H1 (cell line): ENCODE results near the gene EIF2AK2. TPM values are rescaled to one million over a fixed set of nuclear protein-coding genes. Genes with fewer than 3 reads are reported as not detected.

Experiments
- CTCF ChIA-PET: fragments of 300-600 bp; sonication (Branson Sonifier 250); formaldehyde crosslinking; loops from one replicate; lab custom pipeline; 2021; ENCODE audit not compliant: partially characterized antibody; lab: Charles Lee
- POLR2A ChIA-PET: fragments of 300-600 bp; sonication (Branson Sonifier 250); formaldehyde crosslinking; loops from one replicate; lab custom pipeline; 2021; ENCODE audit warnings: inconsistent platforms; ENCODE audit not compliant: partially characterized antibody; lab: Charles Lee
- DNase-seq, 2 experiments: peaks; one replicate each; pipeline versions ENCODE4 v3.0.0 to v3.0.0-alpha.2; 2010 to 2022; ENCODE audit warnings: low spot score in 2 of 2, low read depth in 1 of 2, mixed read lengths in 1 of 2
- FAIRE-seq: peaks from 2 replicates; lab custom pipeline; 2011; peaks lifted over from hg19 to GRCh38; lab: Jason Lieb, UNC
- H2AFZ ChIP-seq: 2 replicates; pipeline ENCODE4 v1.8.1; 2012; ENCODE audit warnings: low read length, inconsistent platforms
- H2AK5ac ChIP-seq: 2 replicates; pipeline ENCODE4 v1.6.1; 2013; ENCODE audit warnings: low read depth, low read length
- H2BK120ac ChIP-seq: replicated peaks from 2 replicates; pipeline ENCODE3; 2013; ENCODE audit warnings: low read depth, low read length, inconsistent platforms
- H2BK12ac ChIP-seq: 2 replicates; pipeline ENCODE4 v1.6.1; 2013; ENCODE audit warnings: low read depth, low read length
- H2BK15ac ChIP-seq: 2 replicates; pipeline ENCODE4 v1.6.1; 2013; ENCODE audit warnings: low read length
- H2BK20ac ChIP-seq: 2 replicates; pipeline ENCODE4 v1.6.1; 2013; ENCODE audit warnings: low read length
- H2BK5ac ChIP-seq: 2 replicates; pipeline ENCODE4 v1.6.1; 2013; ENCODE audit warnings: low read depth, low read length
- H3K14ac ChIP-seq: 2 replicates; pipeline ENCODE4 v1.6.1; 2013; ENCODE audit warnings: inconsistent platforms; ENCODE audit not compliant: insufficient read length
- H3K18ac ChIP-seq: 2 replicates; pipeline ENCODE4 v1.6.1; 2013; ENCODE audit warnings: low read length; ENCODE audit errors: extremely low read depth
- H3K23ac ChIP-seq: 2 replicates; pipeline ENCODE4 v1.6.1; 2013; ENCODE audit warnings: inconsistent platforms; ENCODE audit not compliant: insufficient read length
- H3K23me2 ChIP-seq: 2 replicates; pipeline ENCODE4 v1.6.1; 2013; ENCODE audit warnings: low read depth, low read length
- H3K27ac ChIP-seq: 2 replicates; pipeline ENCODE4 v1.6.1; 2011; ENCODE audit warnings: low read depth, low read length, inconsistent platforms
- H3K27me3 ChIP-seq, 4 experiments: replicated peaks in 1 of 4; 1 replicate in 1 of 4; 2 replicates in 3 of 4; pipeline versions ENCODE4 v1.6.1 to v1.8.1; 2011 to 2013; ENCODE audit warnings: low read length in 3 of 4, mild to moderate bottlenecking in 3 of 4, inconsistent platforms in 2 of 4, mixed read lengths in 2 of 4, moderate library complexity in 1 of 4; ENCODE audit not compliant: control insufficient read depth in 3 of 4, insufficient read depth in 3 of 4; ENCODE audit errors: extremely low read depth in 1 of 4
- H3K36me3 ChIP-seq, 4 experiments: 2 replicates each; pipeline versions ENCODE4 v1.6.1 to v1.8.1; 2011 to 2013; ENCODE audit warnings: mild to moderate bottlenecking in 4 of 4, low read length in 3 of 4, moderate library complexity in 2 of 4, control low read depth in 1 of 4, inconsistent platforms in 1 of 4; ENCODE audit not compliant: insufficient read depth in 4 of 4, control insufficient read depth in 2 of 4
- H3K4ac ChIP-seq: replicated peaks from 2 replicates; pipeline ENCODE3; 2013; ENCODE audit warnings: low read length, low read depth, mixed read lengths, inconsistent platforms; ENCODE audit not compliant: insufficient read length
- H3K4me1 ChIP-seq, 4 experiments: replicated peaks in 1 of 4; 1 replicate in 1 of 4; 2 replicates in 3 of 4; pipeline versions ENCODE4 v1.6.1 to v1.8.1; 2011 to 2013; ENCODE audit warnings: low read length in 3 of 4, inconsistent platforms in 2 of 4, mixed read lengths in 1 of 4; ENCODE audit not compliant: insufficient read depth in 4 of 4, control insufficient read depth in 3 of 4
- H3K4me2 ChIP-seq, 2 experiments: 2 replicates each; pipeline versions ENCODE4 v1.6.1 to v1.8.1; 2011 to 2013; ENCODE audit warnings: low read depth in 2 of 2, low read length in 2 of 2, control low read depth in 1 of 2, inconsistent platforms in 1 of 2, mild to moderate bottlenecking in 1 of 2; ENCODE audit not compliant: insufficient read depth in 1 of 2
- H3K4me3 ChIP-seq, 4 experiments: fragments of 200-600, 300-600 bp in 1 of 4; sonication (generic), shearing (Covaris generic), sonication (Bioruptor Twin) in 1 of 4; 2 replicates each; pipeline versions ENCODE4 v1.5.1 to v1.8.1; 2011 to 2016; ENCODE audit warnings: low read length in 4 of 4, low read depth in 3 of 4, control low read depth in 2 of 4, inconsistent platforms in 2 of 4, mild to moderate bottlenecking in 2 of 4, mixed read lengths in 1 of 4, moderate library complexity in 1 of 4; ENCODE audit not compliant: insufficient read depth in 2 of 4; ENCODE audit errors: extremely low read depth in 1 of 4
- H3K56ac ChIP-seq: replicated peaks from 2 replicates; pipeline ENCODE3; 2013; ENCODE audit warnings: low read depth, mild to moderate bottlenecking, mixed read lengths, low read length, inconsistent platforms; ENCODE audit not compliant: insufficient read length
- H3K79me1 ChIP-seq: 2 replicates; pipeline ENCODE4 v1.6.1; 2013; ENCODE audit warnings: low read depth, low read length, control low read depth
- H3K79me2 ChIP-seq, 2 experiments: 2 replicates each; pipeline versions ENCODE4 v1.6.1 to v1.8.1; 2012 to 2013; ENCODE audit warnings: low read length in 2 of 2, mild to moderate bottlenecking in 2 of 2, inconsistent platforms in 1 of 2; ENCODE audit not compliant: insufficient read depth in 2 of 2, control insufficient read depth in 1 of 2
- H3K9ac ChIP-seq, 4 experiments: replicated peaks in 1 of 4; 1 replicate in 1 of 4; 2 replicates in 3 of 4; pipeline versions ENCODE4 v1.6.1 to v1.8.1; 2011 to 2013; ENCODE audit warnings: low read depth in 3 of 4, low read length in 3 of 4, control low read depth in 2 of 4, mild to moderate bottlenecking in 2 of 4, moderate library complexity in 2 of 4, inconsistent platforms in 1 of 4; ENCODE audit errors: extremely low read depth in 1 of 4
- H3K9me3 ChIP-seq, 2 experiments: 2 replicates each; pipeline versions ENCODE4 v1.6.1 to v1.8.1; 2012 to 2013; ENCODE audit warnings: mild to moderate bottlenecking in 2 of 2, moderate library complexity in 2 of 2, control low read depth in 1 of 2, inconsistent platforms in 1 of 2, low read depth in 1 of 2, low read length in 1 of 2, mixed read lengths in 1 of 2; ENCODE audit not compliant: insufficient read depth in 2 of 2
- H4K20me1 ChIP-seq, 2 experiments: replicated peaks in 1 of 2; 2 replicates each; pipeline versions ENCODE3 to v1.8.1; 2011 to 2013; ENCODE audit warnings: inconsistent platforms in 2 of 2, low read length in 2 of 2, mild to moderate bottlenecking in 1 of 2; ENCODE audit not compliant: insufficient read depth in 2 of 2, control insufficient read depth in 1 of 2
- H4K5ac ChIP-seq: 2 replicates; pipeline ENCODE4 v1.6.1; 2013; ENCODE audit warnings: low read length, low read depth, mixed read lengths, inconsistent platforms; ENCODE audit not compliant: insufficient read length
- H4K8ac ChIP-seq: 2 replicates; pipeline ENCODE4 v1.8.0; 2013; ENCODE audit warnings: mild to moderate bottlenecking, moderate library complexity, low read length, inconsistent platforms; ENCODE audit not compliant: insufficient read depth; ENCODE audit errors: extremely low read depth
- H4K91ac ChIP-seq: replicated peaks from 2 replicates; pipeline ENCODE3; 2013; ENCODE audit warnings: low read length, mixed read lengths, inconsistent platforms; ENCODE audit not compliant: insufficient read length
- CBX5 ChIP-seq: fragments of 300-800, 300-1000 bp; sonication (generic); IDR thresholded peaks from 2 replicates; pipeline ENCODE4 v1.7.1; 2016; ENCODE audit warnings: antibody characterized with exemption, low read length, low read depth
- CEBPB ChIP-seq: IDR thresholded peaks from 2 replicates; pipeline ENCODE4 v1.6.1; 2012; ENCODE audit warnings: low read depth, low read length
- WGBS, 2 experiments: shearing (Covaris generic) in 1 of 2; methylation state at CpG; one replicate each; pipeline versions ENCODE4 v1.1.6 to v1.1.7; 2013 to 2015; ENCODE audit warnings: low lambda C conversion rate in 2 of 2, mixed read lengths in 2 of 2, inconsistent platforms in 1 of 2, low coverage in 1 of 2, missing lambda C conversion rate in 1 of 2; ENCODE audit not compliant: insufficient replicate concordance in 2 of 2, insufficient coverage in 1 of 2, insufficient read length in 1 of 2; ENCODE audit errors: extremely low coverage in 1 of 2, missing lambda C conversion rate in 1 of 2; 5-methylcytosine and 5-hydroxymethylcytosine counted together
- polyA plus RNA-seq, 7 experiments: library from polyadenylated mRNA; depleted of rRNA in 3 of 7; stranded (reverse) in 5 of 7; unstranded in 2 of 7; fragments of >200 nt in 5 of 7; fragments of 200-250 nt in 2 of 7; gene quantifications; 1 replicate in 5 of 7; 2 replicates in 1 of 7; 4 replicates in 1 of 7; pipeline versions ENCODE4 v1.2.1 to v1.2.3, GENCODE V29; 2011 to 2013; ENCODE audit warnings: missing spikeins in 2 of 7, mixed read lengths in 2 of 7
- total RNA-seq: library from RNA; stranded (reverse); fragmentation: NEBNext Ultra II Directional; extraction: Animal tissue kit (Norgen Biotek cat#: 25700); gene quantifications from 2 replicates; pipeline ENCODE4 v1.2.1, GENCODE V29; 2021

The EIF2AK2 gene
- total and polyA plus RNA-seq, 2 of the 8 experiments (the other 6 are each of a cell fraction or from before 2014, with no cell fraction given), result 13.1 to 46.9 TPM

- Histone ChIP-seq H3K14ac (no peak overlapping the region), H3K23me2 (no peaks in the 10 kb centered on the region), H3K79me1 (no peaks in the 10 kb centered on the region), H3K27me3 (no peaks in the 10 kb centered on the region), H4K20me1 (no peaks in the 10 kb centered on the region), H3K9ac (no peak overlapping the region), H2AK5ac (no peak overlapping the region), H2AFZ (no peak overlapping the region), H3K9me3 (no peaks in the 10 kb centered on the region), H2BK12ac (no peak overlapping the region), H2BK20ac (no peak overlapping the region), H3K4me1 (no peaks in the 10 kb centered on the region), H3K4me2 (no peak overlapping the region), H3K79me2 (no peaks in the 10 kb centered on the region), H4K8ac (no peak overlapping the region), H3K4me3 (no peak overlapping the region), H3K36me3 (peaks cover 0 to 33% (median 3%) of the 10 kb centered on the region in 4 experiments; a peak in 4 of 8 replicates), H2BK5ac (no peak overlapping the region), H4K91ac (no peak overlapping the region), H3K18ac (no peak overlapping the region), H4K5ac (no peak overlapping the region), H3K27ac (no peak overlapping the region), H2BK15ac (no peak overlapping the region), H2BK120ac (no peak overlapping the region), H3K4ac (no peak overlapping the region), H3K23ac (no peak overlapping the region), H3K56ac (no peak overlapping the region)
- CTCF ChIA-PET, result interaction anchor here (0.7 to 0.9 kb wide), 2 partner anchors 69 to 254 kb away, joined by 3 read pairs; no protein-coding TSS in a partner anchor
- TF ChIP-seq CBX5, result no peak
- no peak for TF ChIP-seq CEBPB
- POLR2A ChIA-PET, result no interaction called here
- FAIRE-seq, result no peak
- 94% methylated on average over 5 of the region's 5 CpGs; no CpG with 5 or more reads in 1 of the 2 experiments for WGBS, 2 experiments
- no peak for DNase-seq
Observed at GRCh38 chr2:37061776-37062175, 95.0 kb downstream of the EIF2AK2 start.
